ENCODE data around the gene ZNF620.
A peak's percentile ranks its signal among the peaks of the same experiment; 100 is the strongest.
"Not testable (repeated sequence)": the region's sequence is repeated elsewhere in the genome, so short reads cannot be mapped to it uniquely, and the experiment has no call there.

Gene ZNF620

GRCh38 chr3:40504636-40505430 lies 1.0 kb upstream of the ZNF620 start:
- DNase-seq: no peak

GRCh38 chr3:40511031-40511718 lies 5.3 kb downstream of the ZNF620 start:
- DNase-seq: no peak

- DNase-seq: no peak
These were observed 10.4 kb downstream of the ZNF620 start for GRCh38 chr3:40516201-40516600.

- no peak for DNase-seq
These were observed 12.2 kb downstream of the ZNF620 start for GRCh38 chr3:40518067-40518466.

GRCh38 chr3:40518848-40519247 lies 13.0 kb downstream of the ZNF620 start:
- no peak for DNase-seq

- DNase-seq: no peak
These were observed 15.4 kb downstream of the ZNF620 start for GRCh38 chr3:40521254-40521653.

GRCh38 chr3:40523781-40524180 lies 17.9 kb downstream of the ZNF620 start:
- DNase-seq: no peak

- no peak for DNase-seq
These were observed 18.4 kb downstream of the ZNF620 start for GRCh38 chr3:40524222-40524567.

GRCh38 chr3:40524568-40525285 lies 18.9 kb downstream of the ZNF620 start, which contains the start of gene ZNF621:
ZNF621 (plus strand) TSS chr3:40524960; CDS start chr3:40525841, 881 bp downstream.
- DNase-seq: peak; percentile 88

- no peak for DNase-seq
These were observed 22.6 kb downstream of the ZNF620 start for GRCh38 chr3:40528426-40528825.

GRCh38 chr3:40532252-40532651 lies 26.4 kb downstream of the ZNF620 start:
- no peak for DNase-seq

GRCh38 chr3:40534283-40534682 lies 28.4 kb downstream of the ZNF620 start:
- no peak for DNase-seq

- DNase-seq: no peak
These were observed 41.0 kb downstream of the ZNF620 start for GRCh38 chr3:40546816-40547215.

- DNase-seq: no peak
These were observed 44.3 kb downstream of the ZNF620 start for GRCh38 chr3:40550167-40550566.

GRCh38 chr3:40557575-40558161 lies 51.8 kb downstream of the ZNF620 start:
- no peak for DNase-seq

GRCh38 chr3:40562482-40562881 lies 56.6 kb downstream of the ZNF620 start:
- not testable (repeated sequence) for DNase-seq

GRCh38 chr3:40565629-40566028 lies 59.8 kb downstream of the ZNF620 start:
- not testable (repeated sequence) for DNase-seq

- DNase-seq: no peak
These were observed 60.9 kb downstream of the ZNF620 start for GRCh38 chr3:40566694-40567093.

Measured in CD4-positive, alpha-beta T cell treated with Interleukin-10 for 1 hour (primary cell).